ENCODE results near the gene PPP4R1. TPM values are rescaled to one million over a fixed set of nuclear protein-coding genes. Genes with fewer than 3 reads are reported as not detected.
A peak's percentile ranks its signal among the peaks of the same experiment; 100 is the strongest.

The PPP4R1 gene
- total and polyA plus RNA-seq, 8 donors = 13.7 to 55.1 (median 34.8) TPM

GRCh38 chr18:9508446-9509025 lies 105.8 kb downstream of the PPP4R1 start:
- DNase-seq (no peak), ATAC-seq (no peak), FAIRE-seq (no peak)
- WGBS, 2 donors = 82 to 95% methylated on average over 2 of the region's 2 CpGs
- Histone ChIP-seq H3K4me1 (no peaks in the 10 kb centered on the region), H3K4me3 (no peak overlapping the region), H3K36me3 (no peaks in the 10 kb centered on the region), H3K9me3 (no peaks in the 10 kb centered on the region), H3K27ac (no peak overlapping the region), H3K27me3 (no peaks in the 10 kb centered on the region)
- intact Hi-C loops (cut with DNase I) = no loop called here
- TF ChIP-seq, protein P1, sequence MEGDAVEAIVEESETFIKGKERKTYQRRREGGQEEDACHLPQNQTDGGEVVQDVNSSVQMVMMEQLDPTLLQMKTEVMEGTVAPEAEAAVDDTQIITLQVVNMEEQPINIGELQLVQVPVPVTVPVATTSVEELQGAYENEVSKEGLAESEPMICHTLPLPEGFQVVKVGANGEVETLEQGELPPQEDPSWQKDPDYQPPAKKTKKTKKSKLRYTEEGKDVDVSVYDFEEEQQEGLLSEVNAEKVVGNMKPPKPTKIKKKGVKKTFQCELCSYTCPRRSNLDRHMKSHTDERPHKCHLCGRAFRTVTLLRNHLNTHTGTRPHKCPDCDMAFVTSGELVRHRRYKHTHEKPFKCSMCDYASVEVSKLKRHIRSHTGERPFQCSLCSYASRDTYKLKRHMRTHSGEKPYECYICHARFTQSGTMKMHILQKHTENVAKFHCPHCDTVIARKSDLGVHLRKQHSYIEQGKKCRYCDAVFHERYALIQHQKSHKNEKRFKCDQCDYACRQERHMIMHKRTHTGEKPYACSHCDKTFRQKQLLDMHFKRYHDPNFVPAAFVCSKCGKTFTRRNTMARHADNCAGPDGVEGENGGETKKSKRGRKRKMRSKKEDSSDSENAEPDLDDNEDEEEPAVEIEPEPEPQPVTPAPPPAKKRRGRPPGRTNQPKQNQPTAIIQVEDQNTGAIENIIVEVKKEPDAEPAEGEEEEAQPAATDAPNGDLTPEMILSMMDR (IDR thresholded peaks at IDR 0.05) = no peak

- ATAC-seq = no peak
- H3K4me1 ChIP-seq = no peaks in the 10 kb centered on the region
- no peak for DNase-seq
- no peaks in the 10 kb centered on the region for H3K27me3 ChIP-seq
- no peak overlapping the region for H3K4me3 ChIP-seq
- 88 to 92% methylated on average over 2 of the region's 2 CpGs for WGBS, 2 donors
- H3K9me3 ChIP-seq = no peaks in the 10 kb centered on the region
- intact Hi-C loops (cut with DNase I) = no loop called here
- no peaks in the 10 kb centered on the region for H3K36me3 ChIP-seq
- FAIRE-seq = no peak
- TF ChIP-seq, protein P1 (IDR thresholded peaks at IDR 0.05) = no peak
- H3K27ac ChIP-seq = no peak overlapping the region
These were observed 106.7 kb downstream of the PPP4R1 start for GRCh38 chr18:9507565-9508088.

GRCh38 chr18:9506046-9506792 lies 108.1 kb downstream of the PPP4R1 start:
- peak; percentile 67 to 87 (median 82) for ATAC-seq
- H3K27me3 ChIP-seq = no peaks in the 10 kb centered on the region
- no peak overlapping the region for H3K4me3 ChIP-seq
- WGBS, 2 donors = 39 to 47% methylated on average over 4 of the region's 4 CpGs
- peak in 2 of 6 donors; percentile 10 to 20 for DNase-seq
- H3K9me3 ChIP-seq = no peaks in the 10 kb centered on the region
- no peaks in the 10 kb centered on the region for H3K4me1 ChIP-seq
- TF ChIP-seq, protein P1 (IDR thresholded peaks at IDR 0.05) = no peak
- intact Hi-C loops (cut with DNase I) = no loop called here
- H3K27ac ChIP-seq = no peak overlapping the region
- H3K36me3 ChIP-seq = no peaks in the 10 kb centered on the region
- FAIRE-seq = no peak

Other genes starting within 250 kb of the PPP4R1 start
- gene RALBP1, start 139.0 kb downstream of the PPP4R1 start, total RNA-seq = 10 to 100 TPM; 11.9 to 30.5 (median 15.1) TPM
- gene RALBP1, start 139.0 kb downstream of the PPP4R1 start, polyA plus RNA-seq = 10 to 100 TPM in 1 of 2 donors, 1 to 10 TPM in 1; 6.7 to 12.4 TPM
- 10 to 100 TPM in 2 of 6 donors, 1 to 10 TPM in 4; 1.4 to 28.2 (median 5.5) TPM for gene RAB31, start 93.7 kb upstream of the PPP4R1 start, total RNA-seq
- gene RAB31, start 93.7 kb upstream of the PPP4R1 start, polyA plus RNA-seq = 1 to 10 TPM; 3.2 to 4.2 TPM

All from pancreas (tissue), 10 donors.